Mesenchymal stem cell (in vitro differentiated cells and primary cell): ENCODE results near the gene MCF2.
A peak's percentile ranks its signal among the peaks of the same experiment; 100 is the strongest.

Experiments
- DNase-seq: peaks from one replicate; pipeline ENCODE4 v3.0.0-alpha.2; 2013
- H2AFZ ChIP-seq: one replicate; pipeline ENCODE4 v1.6.1; 2013; ENCODE audit warnings: low read depth, mild to moderate bottlenecking, control low read depth, inconsistent platforms, low read length, moderate library complexity
- H2AK5ac ChIP-seq: 2 replicates; pipeline ENCODE4 v1.6.1; 2013; ENCODE audit warnings: low read length, moderate library complexity, mild to moderate bottlenecking, inconsistent platforms; ENCODE audit not compliant: severe bottlenecking
- H2BK120ac ChIP-seq: one replicate; pipeline ENCODE4 v1.6.1; 2013; ENCODE audit warnings: low read depth, mild to moderate bottlenecking, inconsistent platforms, low read length, moderate library complexity
- H2BK12ac ChIP-seq, 2 experiments: one replicate each; pipeline ENCODE4 v1.6.1; 2013; ENCODE audit warnings: inconsistent platforms in 2 of 2, low read length in 2 of 2, mild to moderate bottlenecking in 2 of 2, moderate library complexity in 2 of 2, control low read depth in 1 of 2
- H2BK15ac ChIP-seq: one replicate; pipeline ENCODE4 v1.6.1; 2013; ENCODE audit warnings: mild to moderate bottlenecking, low read depth, inconsistent platforms; ENCODE audit not compliant: poor library complexity, severe bottlenecking
- H2BK5ac ChIP-seq: 2 replicates; pipeline ENCODE4 v1.6.1; 2013; ENCODE audit warnings: low read depth, mild to moderate bottlenecking, low read length, control low read depth, inconsistent platforms; ENCODE audit not compliant: poor library complexity, severe bottlenecking
- H3K14ac ChIP-seq, 2 experiments: one replicate each; pipeline ENCODE4 v1.6.1; 2013; ENCODE audit warnings: inconsistent platforms in 2 of 2, low read length in 2 of 2, control low read depth in 1 of 2, mild to moderate bottlenecking in 1 of 2, moderate library complexity in 1 of 2
- H3K18ac ChIP-seq, 2 experiments: one replicate each; pipeline ENCODE4 v1.6.1; 2013; ENCODE audit warnings: inconsistent platforms in 2 of 2, low read length in 2 of 2, control low read depth in 1 of 2, low read depth in 1 of 2, mild to moderate bottlenecking in 1 of 2
- H3K23ac ChIP-seq, 2 experiments: one replicate each; pipeline ENCODE4 v1.6.1; 2013; ENCODE audit warnings: inconsistent platforms in 2 of 2, low read length in 2 of 2, mild to moderate bottlenecking in 2 of 2, moderate library complexity in 2 of 2, control low read depth in 1 of 2
- H3K27ac ChIP-seq: 2 replicates; pipeline ENCODE4 v1.5.1; 2013; ENCODE audit warnings: mild to moderate bottlenecking, moderate library complexity, low read length, control low read depth, inconsistent platforms; ENCODE audit not compliant: poor library complexity, severe bottlenecking
- H3K27me3 ChIP-seq, 2 experiments: 2 replicates each; pipeline versions ENCODE4 v1.6.1 to v1.7.0; 2013; ENCODE audit warnings: low read length in 2 of 2, mild to moderate bottlenecking in 2 of 2, moderate library complexity in 2 of 2, control low read depth in 1 of 2, inconsistent platforms in 1 of 2; ENCODE audit not compliant: control insufficient read depth in 1 of 2, insufficient read depth in 1 of 2
- H3K36me3 ChIP-seq, 2 experiments: 2 replicates each; pipeline versions ENCODE4 v1.6.1 to v1.7.0; 2013; ENCODE audit warnings: low read length in 2 of 2, control low read depth in 1 of 2, inconsistent platforms in 1 of 2, low read depth in 1 of 2, mild to moderate bottlenecking in 1 of 2; ENCODE audit not compliant: insufficient read depth in 2 of 2, control insufficient read depth in 1 of 2
- H3K4ac ChIP-seq, 2 experiments: one replicate each; pipeline ENCODE4 v1.6.1; 2013; ENCODE audit warnings: inconsistent platforms in 2 of 2, low read length in 2 of 2, mild to moderate bottlenecking in 2 of 2, moderate library complexity in 2 of 2, control low read depth in 1 of 2, low read depth in 1 of 2
- H3K4me1 ChIP-seq: 2 replicates; pipeline ENCODE4 v1.6.1; 2013; ENCODE audit warnings: low read depth, low read length, control low read depth; ENCODE audit not compliant: control insufficient read depth, insufficient read depth
- H3K4me2 ChIP-seq: 2 replicates; pipeline ENCODE4 v1.6.1; 2013; ENCODE audit warnings: low read length, mild to moderate bottlenecking, inconsistent platforms; ENCODE audit not compliant: poor library complexity, severe bottlenecking
- H3K4me3 ChIP-seq, 2 experiments: 2 replicates each; pipeline versions ENCODE4 v1.5.1 to v1.7.0; 2013; ENCODE audit warnings: low read length in 2 of 2, mild to moderate bottlenecking in 2 of 2, control low read depth in 1 of 2, low read depth in 1 of 2; ENCODE audit not compliant: insufficient read depth in 1 of 2
- H3K79me1 ChIP-seq: replicated peaks from 2 replicates; pipeline ENCODE4 v1.6.1; 2013; ENCODE audit warnings: mild to moderate bottlenecking, control low read depth, low read length, inconsistent platforms; ENCODE audit not compliant: poor library complexity, severe bottlenecking
- H3K9ac ChIP-seq: 2 replicates; pipeline ENCODE4 v1.7.0; 2013; ENCODE audit warnings: mild to moderate bottlenecking, low read length, moderate library complexity
- H3K9me3 ChIP-seq: 2 replicates; pipeline ENCODE4 v1.7.0; 2013; ENCODE audit warnings: mild to moderate bottlenecking, low read length; ENCODE audit not compliant: control insufficient read depth
- H4K8ac ChIP-seq: one replicate; pipeline ENCODE4 v1.6.1; 2013; ENCODE audit warnings: inconsistent platforms, mild to moderate bottlenecking, low read length, moderate library complexity
- H4K91ac ChIP-seq: one replicate; pipeline ENCODE4 v1.6.1; 2013; ENCODE audit warnings: mild to moderate bottlenecking, low read length, inconsistent platforms
- WGBS: methylation state at CpG from one replicate; pipeline ENCODE4 v1.1.7; 2013; ENCODE audit warnings: mixed read lengths; 5-methylcytosine and 5-hydroxymethylcytosine counted together

The MCF2 gene

GRCh38 chrX:139560221-139560620, 147.7 kb downstream of the MCF2 start:
- no peak overlapping the region for H3K23ac ChIP-seq
- H2AFZ ChIP-seq, result no peak overlapping the region
- H3K79me1 ChIP-seq, result no peaks in the 10 kb centered on the region
- H3K18ac ChIP-seq, result no peak overlapping the region
- H4K8ac ChIP-seq, result no peak overlapping the region
- H3K27ac ChIP-seq, result no peak overlapping the region
- no peak overlapping the region for H3K14ac ChIP-seq
- no peak overlapping the region for H2BK5ac ChIP-seq
- no peaks in the 10 kb centered on the region for H3K9me3 ChIP-seq
- H3K4me1 ChIP-seq, result no peaks in the 10 kb centered on the region
- no peaks in the 10 kb centered on the region for H3K27me3 ChIP-seq
- H3K4ac ChIP-seq, result no peak overlapping the region
- no peak overlapping the region for H2BK120ac ChIP-seq
- no peaks in the 10 kb centered on the region for H3K36me3 ChIP-seq
- H3K9ac ChIP-seq, result no peak overlapping the region
- DNase-seq, result no peak
- H2AK5ac ChIP-seq, result no peak overlapping the region
- H4K91ac ChIP-seq, result no peak overlapping the region
- H3K4me2 ChIP-seq, result no peak overlapping the region
- no peak overlapping the region for H2BK12ac ChIP-seq
- H2BK15ac ChIP-seq, result no peak overlapping the region
- H3K4me3 ChIP-seq, result no peak overlapping the region

DNA sequence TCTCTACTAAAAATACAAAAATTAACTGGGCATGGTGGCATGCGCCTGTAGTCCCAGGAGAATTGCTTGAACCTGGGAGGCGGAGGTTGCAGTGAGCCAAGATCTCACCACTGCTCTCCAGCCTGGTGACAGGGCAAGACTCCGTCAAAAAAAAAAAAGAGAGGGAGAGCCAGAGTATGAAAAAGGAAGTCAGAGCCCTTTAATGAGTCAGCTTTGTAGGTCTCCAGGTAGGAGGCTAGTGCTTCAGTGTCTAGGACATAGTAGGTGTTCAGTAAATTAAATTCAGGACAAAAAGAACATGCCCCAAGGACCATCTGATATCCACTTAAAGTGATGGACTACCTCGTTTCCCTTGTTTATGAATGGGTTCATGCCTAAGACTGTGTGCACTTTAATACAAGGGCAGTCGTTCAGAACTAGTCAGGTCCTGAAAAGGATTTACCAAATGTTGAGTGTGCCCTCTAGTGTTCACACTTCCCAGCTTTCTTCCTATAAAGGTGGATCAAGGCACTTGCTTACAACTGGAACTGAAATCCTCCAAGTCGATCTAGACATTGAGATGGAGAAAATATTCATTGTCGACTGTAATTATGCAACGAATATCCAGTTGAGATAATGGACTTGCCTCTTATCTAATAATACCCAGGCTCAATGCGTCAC, 148.5 kb downstream of the MCF2 start:
- Histone ChIP-seq H3K18ac (no peak overlapping the region), H2BK12ac (no peak overlapping the region), H2BK120ac (no peak overlapping the region), H2BK15ac (no peak overlapping the region), H4K8ac (no peak overlapping the region), H3K4ac (no peak overlapping the region), H2AFZ (no peak overlapping the region), H3K27me3 (no peaks in the 10 kb centered on the region), H3K23ac (no peak overlapping the region), H2AK5ac (no peak overlapping the region), H3K27ac (no peak overlapping the region), H3K4me2 (no peak overlapping the region), H3K9ac (no peak overlapping the region), H3K36me3 (no peaks in the 10 kb centered on the region), H4K91ac (no peak overlapping the region), H3K4me3 (no peak overlapping the region), H3K14ac (no peak overlapping the region), H2BK5ac (no peak overlapping the region), H3K9me3 (no peaks in the 10 kb centered on the region), H3K79me1 (no peaks in the 10 kb centered on the region), H3K4me1 (no peaks in the 10 kb centered on the region)
- DNase-seq, result peak; percentile 7
- 67% methylated on average over 3 of the region's 9 CpGs for WGBS

DNA sequence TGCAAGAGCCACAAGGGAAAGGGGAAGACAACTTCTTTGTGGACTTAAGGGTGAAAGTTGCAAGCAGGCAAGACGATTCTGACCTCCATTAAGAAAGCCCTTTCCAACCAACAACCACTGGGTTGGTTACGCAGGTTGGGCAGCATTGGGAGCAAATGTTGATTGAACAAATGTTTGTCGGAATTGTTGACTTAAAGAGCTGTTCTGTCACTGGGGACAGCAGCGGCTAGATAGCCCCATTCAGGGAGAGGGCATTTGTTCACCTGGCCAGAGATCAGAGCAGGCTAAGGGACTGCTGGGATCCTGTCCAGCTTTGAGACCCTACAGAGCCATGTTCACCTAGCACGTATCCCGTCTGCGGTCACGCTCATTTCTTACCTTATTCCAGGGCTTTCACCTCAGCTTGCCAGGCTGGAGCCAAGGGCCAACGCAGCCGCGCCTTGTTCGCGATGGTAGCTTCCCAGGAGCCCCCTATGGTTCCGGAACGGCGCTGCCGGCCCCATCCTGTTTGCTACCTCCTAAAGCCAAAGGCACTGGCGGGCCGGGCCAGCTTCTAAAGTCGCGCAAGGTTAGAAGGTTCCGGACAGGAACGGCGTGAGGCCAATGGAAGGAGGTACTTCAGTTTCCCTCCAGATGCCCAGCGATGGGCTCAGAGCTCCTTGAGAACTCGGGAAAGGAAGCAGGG, 152.8 kb downstream of the MCF2 start:
- Histone ChIP-seq H2BK5ac (no peak overlapping the region), H3K36me3 (no peaks in the 10 kb centered on the region), H2AFZ (no peak overlapping the region), H3K27me3 (no peaks in the 10 kb centered on the region), H2AK5ac (no peak overlapping the region), H3K27ac (no peak overlapping the region), H3K4me2 (no peak overlapping the region), H2BK120ac (no peak overlapping the region), H3K4ac (no peak overlapping the region), H3K4me3 (no peak overlapping the region), H2BK12ac (no peak overlapping the region), H3K79me1 (no peaks in the 10 kb centered on the region), H3K23ac (no peak overlapping the region), H3K9me3 (no peaks in the 10 kb centered on the region), H3K18ac (no peak overlapping the region), H4K91ac (no peak overlapping the region), H3K9ac (no peak overlapping the region), H2BK15ac (no peak overlapping the region), H3K14ac (no peak overlapping the region), H4K8ac (no peak overlapping the region), H3K4me1 (no peaks in the 10 kb centered on the region)
- DNase-seq, result no peak
- 90% methylated on average over 24 of the region's 26 CpGs for WGBS

- Histone ChIP-seq H2AK5ac (no peak overlapping the region), H4K91ac (no peak overlapping the region), H3K27me3 (no peaks in the 10 kb centered on the region), H3K14ac (no peak overlapping the region), H3K9me3 (no peaks in the 10 kb centered on the region), H3K79me1 (no peaks in the 10 kb centered on the region), H3K4ac (no peak overlapping the region), H2BK12ac (no peak overlapping the region), H2AFZ (no peak overlapping the region), H3K36me3 (no peaks in the 10 kb centered on the region), H2BK120ac (no peak overlapping the region), H3K9ac (no peak overlapping the region), H3K18ac (no peak overlapping the region), H3K4me3 (no peak overlapping the region), H3K4me1 (no peaks in the 10 kb centered on the region), H2BK5ac (no peak overlapping the region), H3K23ac (no peak overlapping the region), H3K27ac (no peak overlapping the region), H2BK15ac (no peak overlapping the region), H4K8ac (no peak overlapping the region), H3K4me2 (no peak overlapping the region)
- no peak for DNase-seq
These were observed 153.6 kb downstream of the MCF2 start for GRCh38 chrX:139554376-139554775.
